Stimulated activated CD8-positive, alpha-beta memory T cell treated with anti-CD3 and anti-CD28 coated beads, Interleukin-7, amount 100 ng/mL, for 24 hours (primary cell): ENCODE data around the gene RPL35.

Experiments used
- DNase-seq: peaks from one replicate; pipeline ENCODE4 v3.0.0-alpha.2; 2020; ENCODE audit warnings: low read depth

Gene RPL35

DNA sequence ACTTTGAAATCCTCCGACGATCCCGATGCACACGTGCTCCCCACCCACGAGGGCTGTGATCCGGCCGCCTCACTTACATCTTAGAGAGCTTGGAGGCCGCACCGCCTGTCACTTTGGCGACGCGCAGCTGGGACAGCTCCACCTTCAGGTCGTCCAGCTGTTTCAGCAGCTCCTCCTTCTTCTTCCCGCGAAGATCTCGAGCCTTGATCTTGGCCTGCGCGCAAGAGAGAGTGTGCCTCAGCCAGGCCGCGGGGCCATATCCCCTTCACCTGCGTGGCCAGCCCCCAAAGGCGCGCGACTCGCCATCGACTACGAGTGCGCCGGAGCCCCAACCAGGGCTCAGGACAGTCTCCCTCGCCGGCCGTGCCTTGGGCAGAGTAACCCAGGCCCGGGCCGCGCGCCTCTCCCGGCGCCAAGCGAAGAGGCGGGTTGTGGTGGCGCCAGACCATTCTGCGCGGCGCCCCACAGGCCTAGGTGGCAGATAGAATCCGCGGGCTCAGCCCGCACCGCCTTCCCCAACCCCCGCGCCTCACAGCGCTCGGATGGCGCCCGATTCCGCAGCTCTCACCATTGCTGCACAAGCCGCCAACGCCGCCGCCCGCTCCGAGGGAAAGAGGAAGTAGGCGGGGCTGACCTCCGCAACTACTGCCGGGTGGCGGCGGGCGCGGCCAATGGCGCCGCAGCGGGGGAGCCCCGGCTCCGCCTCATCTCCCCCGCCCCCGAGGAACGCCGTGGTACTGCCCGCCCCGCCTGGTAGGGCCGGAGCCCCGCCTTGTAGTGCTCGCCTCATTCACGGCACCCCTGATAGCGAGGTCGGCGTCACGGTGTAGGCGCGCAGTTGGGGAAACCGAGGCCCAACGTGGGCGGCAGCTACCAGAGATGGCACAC is at the start of gene RPL35, which contains the start of gene ARPC5L:
Gene RPL35, minus strand, starts transcription at position 616 of the 888 bp plus-strand sequence. Its CDS starts 45 bp downstream, at position 571.
Gene ARPC5L, plus strand, starts transcription at position 789 of the 888 bp plus-strand sequence. CDS start 7,161 bp downstream, outside the sequence.
- DNase-seq, result peak; percentile 89

DNA sequence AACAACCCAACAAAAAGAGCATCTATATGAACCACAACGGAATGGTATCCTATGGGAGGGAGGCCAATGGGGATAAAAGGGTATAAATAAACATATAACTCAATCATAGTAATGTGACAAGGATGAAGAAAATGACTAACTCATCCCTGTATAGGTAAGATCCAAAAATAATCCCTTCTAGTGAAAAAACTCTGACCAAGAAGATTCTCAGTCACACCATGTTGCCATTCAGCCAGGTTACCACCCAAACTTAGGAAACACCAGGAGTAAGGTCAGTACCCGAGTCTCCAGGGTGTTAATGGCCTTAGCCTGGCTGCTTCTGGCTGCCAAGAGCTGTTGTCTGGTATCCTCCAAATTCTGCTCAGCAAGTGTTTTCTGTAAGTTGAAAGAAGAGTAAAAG is 46.3 kb upstream of the RPL35 start:
- no peak for DNase-seq

DNA sequence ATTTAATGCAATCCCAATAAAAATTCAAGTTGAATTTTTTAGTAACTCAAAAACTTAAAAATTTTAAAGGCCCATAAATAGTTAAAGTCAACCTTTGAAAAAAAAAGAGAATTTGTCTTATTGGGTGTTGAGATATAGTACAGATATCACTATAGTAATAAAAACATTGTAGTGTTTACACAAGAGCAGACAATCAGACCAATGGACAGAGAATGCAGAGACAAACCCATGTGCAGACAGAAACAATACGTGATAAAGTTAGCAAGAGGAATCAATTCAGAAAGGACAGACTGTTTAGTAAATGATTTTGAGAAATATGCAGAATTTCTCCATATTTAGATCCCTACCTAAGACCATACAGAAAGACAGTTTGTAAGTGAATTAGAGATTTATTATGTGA is 45.2 kb upstream of the RPL35 start:
- no peak for DNase-seq

DNA sequence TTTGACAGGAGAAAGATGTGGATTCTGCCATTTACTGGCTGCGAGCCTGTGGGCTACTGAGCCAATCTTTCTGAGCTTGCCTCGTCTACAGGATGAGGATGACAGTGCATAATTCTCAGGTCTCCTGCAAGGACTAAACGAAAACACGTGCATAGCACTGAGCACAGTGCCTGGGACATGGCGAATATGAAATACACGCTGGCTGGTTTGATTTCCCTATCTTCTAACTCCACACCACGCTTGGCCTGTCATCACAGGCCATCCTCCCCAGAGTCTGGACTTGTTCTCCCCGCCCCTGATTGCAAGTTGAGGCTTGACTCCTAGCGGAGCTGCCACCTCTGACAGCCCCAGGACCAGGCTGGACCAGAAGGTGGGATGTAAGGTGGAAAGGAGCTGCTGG is 38.1 kb upstream of the RPL35 start:
- DNase-seq, result no peak

DNA sequence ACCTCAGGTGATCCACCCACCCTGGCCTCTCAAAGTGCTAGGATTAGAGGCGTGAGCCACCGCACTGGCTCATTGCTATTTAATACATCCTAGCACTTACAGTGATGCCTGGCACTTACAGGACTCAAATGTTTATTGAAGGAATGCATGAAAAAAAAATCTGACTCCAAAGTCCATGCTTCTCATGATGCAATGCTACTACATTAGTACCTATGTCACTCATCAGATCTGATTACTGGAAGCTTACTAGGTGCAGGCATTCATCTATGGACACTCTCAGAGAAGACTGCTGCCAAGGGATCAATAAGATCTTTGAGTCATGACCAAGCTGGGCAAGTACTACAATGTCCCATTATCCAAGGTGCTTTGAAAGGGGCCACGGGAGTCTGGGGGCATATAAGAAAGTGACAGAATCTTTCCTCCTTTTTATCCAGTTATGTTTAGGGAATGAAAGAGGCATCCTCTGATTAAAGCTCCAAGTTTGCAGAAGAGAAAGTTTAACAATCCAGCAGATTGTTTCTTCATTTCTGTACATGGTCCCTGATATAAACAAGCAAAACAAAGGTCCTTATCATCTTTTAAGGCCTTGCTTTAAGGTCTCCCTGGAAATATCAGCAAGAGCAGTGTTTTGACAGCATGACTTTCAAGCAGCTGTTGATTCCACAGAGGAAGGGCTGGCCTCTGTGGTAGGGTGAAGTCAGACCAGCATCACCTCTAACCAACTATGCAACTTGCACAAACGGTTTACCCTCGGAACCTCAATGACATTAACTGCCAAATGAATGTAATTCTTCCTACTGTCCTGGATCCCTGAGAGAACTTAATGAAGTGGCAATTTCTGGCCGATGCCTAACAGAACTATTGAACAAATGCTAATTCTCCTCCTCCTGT is 36.1 kb upstream of the RPL35 start:
- no peak for DNase-seq

DNA sequence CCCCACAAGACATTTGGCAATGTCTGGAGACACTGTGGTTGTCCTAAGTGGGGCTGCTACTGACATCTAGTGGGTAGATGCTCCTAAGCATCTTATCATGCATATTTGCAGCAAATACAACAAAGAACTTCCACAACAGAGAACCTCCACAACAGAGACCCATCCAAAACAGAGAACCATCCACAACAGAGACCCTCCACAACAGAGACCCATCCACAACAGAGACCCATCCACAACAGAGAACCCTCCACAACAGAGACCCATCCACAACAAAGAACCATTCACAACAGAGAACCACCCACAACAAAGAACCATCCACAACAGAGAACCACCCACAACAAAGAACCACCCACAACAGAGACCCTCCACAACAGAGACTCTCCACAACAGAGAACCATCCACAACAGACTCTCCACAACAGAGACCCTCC is 33.0 kb upstream of the RPL35 start:
- DNase-seq, result no peak

DNA sequence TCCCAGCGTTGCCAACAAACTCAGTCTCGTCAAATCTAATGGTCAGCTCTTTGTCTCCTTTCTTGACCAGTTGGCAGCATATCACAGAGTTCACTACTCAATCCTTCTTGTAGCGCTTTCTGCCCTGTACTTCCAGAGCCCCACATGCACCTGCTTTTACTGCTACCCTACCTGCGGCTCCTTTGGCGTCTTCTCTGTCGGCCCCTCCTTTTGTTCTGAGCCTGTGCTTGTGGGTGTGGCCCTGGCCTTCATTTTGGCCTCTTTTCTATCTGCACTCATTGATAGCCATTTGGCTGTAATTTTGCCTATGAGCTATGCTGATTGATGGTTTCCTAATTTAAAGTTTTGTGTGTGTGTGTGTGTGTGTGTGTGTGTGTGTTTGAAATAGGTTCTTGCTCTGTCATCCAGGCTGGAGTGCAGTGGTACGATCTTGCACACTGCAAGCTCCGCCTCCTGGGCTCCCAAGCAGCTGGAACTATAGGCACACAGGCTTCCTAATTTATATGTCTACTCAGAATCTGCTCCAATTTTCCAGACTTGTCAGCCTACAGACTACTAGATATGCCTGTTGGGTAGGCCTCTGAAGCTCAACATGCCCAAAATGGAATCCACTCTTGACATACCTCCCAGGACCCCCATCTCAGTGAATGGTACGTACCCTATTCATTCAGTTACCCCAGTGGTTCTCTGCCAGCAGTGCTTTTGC is 32.4 kb upstream of the RPL35 start:
- DNase-seq, result no peak

DNA sequence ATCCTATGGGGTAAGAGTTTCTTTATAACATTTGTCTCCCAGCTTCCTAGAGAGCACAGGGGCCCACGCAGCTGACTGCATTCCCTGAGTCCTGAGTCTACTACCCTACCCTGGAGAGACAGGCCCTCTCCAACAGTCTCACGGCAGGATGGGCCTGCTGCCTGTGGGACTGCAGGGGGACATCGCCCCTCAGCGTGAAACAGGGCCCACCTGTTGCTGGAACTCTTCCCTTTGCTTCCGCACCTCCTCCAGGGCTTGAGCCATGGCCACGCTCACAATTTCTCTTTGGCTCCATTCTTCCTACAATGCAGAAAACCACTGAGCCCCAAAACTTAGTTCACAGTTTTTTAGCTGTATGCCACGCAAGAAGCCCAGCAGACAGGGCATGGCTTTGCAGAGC is 28.4 kb upstream of the RPL35 start:
- DNase-seq, result no peak

DNA sequence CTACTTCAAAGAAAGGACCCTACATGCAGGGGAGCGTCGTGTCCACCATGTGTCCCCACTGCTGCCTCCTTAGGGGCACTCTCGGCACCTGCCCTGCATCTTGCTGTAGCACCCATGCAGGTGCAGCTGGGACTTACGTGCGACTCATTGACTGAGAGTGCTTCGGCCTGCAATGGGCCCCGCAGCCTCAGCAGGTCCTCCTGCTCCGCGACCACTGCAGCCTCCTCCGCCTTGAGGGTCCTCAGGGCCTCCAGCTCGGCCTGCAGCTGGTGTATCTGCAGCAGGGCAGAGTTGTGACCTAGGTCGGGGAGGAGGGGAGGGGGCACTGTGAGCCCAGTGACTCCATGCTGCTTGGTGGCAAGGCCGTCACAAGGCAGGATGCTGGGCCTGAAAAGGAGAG is 27.2 kb upstream of the RPL35 start:
- DNase-seq, result no peak

DNA sequence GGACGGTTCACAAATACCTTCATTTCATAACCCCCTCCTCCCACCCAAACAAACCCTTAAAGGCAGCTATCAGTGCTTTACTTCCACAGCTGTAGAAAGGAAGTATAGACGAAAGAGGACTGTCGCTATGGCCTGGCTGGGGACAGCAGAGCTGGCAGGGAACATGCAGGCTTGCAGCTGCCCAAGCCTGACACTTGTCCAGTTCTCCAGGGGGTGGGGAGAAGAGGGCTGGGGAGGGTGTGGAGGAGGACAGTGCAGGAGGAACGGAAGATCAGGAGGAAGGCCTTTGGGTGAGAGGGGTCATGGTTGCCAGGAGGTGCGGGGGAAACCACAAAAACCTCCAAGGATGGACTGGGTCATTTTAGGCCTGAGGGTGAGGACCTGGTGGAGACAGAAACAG is 26.1 kb upstream of the RPL35 start:
- DNase-seq, result no peak

DNA sequence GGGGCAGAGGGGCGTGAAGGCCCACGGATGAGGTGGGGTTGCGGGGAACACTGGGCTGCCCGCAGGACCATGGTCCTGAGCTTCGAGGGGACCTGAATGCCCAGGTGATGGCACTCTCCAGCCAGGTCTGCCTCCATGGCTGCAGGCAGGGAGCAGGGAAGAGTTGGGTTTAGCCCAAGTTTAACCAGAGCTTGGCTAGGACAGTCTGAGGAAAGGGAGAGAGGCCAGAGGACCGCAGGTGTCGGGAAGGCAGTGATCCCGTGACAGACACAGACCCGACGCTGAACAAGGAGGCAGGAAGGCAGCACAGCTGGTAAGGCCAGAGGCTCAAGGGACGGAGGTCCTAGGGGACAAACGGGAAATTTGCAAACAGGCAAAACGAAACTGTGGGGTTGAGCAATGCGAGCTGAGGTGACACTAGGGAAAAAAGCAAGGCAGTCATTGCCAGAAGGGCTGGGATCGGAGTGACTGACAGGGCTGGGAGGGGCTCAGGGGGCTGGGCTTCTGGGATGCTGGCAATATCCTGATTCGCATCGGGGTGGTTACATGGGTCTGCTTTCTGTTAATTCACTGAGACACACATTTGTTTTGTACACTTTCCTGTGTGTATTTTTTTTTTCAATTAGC is 25.2 kb upstream of the RPL35 start:
- DNase-seq, result no peak

DNA sequence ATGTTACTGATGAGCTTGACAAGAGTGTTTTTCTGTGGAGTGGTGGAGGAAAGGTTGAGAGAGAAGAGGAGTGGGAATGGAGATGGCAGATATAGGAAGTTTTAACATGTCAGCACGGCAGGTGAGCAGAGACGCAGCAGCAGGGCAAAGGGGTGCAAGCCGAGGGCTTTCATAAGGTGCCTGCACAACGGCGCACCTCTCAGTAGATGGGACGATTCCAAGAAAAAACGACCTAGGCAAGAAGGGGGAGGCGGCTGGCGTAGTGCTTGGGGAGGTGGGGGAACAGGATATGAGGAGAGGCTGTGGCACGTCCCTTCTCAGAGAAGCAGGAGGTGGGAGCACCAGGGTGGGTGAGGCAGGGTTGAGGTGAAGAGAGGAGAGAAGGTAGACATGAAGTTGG is 24.7 kb upstream of the RPL35 start:
- no peak for DNase-seq

DNA sequence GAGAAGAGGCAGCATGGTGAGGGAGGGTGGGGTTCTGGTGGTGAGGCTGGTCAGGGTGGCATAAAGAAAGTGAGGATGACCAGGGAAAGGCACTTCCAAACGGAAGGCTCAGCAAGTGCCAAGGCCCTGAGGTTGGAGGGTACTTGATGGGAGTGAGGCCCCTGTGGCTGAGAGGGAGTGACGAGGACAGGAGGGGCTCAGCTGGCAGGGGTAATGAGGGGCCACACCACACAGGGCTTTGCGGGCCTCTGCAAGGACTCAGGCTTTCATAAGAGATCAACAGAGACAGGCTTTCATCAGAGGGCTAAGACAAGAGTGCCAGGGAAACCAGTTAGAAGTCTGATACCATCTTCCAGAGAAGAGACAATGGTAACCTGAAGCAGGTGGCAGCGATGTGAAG is 23.8 kb upstream of the RPL35 start:
- no peak for DNase-seq

DNA sequence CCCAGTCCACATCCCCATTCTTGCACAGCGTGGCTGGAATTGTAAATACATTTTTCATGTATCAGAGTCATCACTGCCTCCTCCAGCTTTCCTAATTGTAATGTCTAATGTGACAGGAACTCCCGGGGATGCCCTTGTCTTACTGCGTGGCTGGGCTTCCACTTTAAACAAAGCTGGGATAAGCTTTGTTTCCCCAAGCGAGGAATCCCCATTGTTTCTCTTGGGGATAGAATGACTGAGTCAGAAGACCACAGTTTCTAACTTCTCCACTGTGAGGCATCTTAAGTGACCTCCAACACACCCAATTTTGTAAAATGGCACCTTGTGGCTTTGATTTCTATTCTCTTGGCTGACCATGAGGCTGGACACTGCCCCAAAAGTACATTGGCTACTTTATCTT is 22.6 kb upstream of the RPL35 start:
- DNase-seq, result no peak

DNA sequence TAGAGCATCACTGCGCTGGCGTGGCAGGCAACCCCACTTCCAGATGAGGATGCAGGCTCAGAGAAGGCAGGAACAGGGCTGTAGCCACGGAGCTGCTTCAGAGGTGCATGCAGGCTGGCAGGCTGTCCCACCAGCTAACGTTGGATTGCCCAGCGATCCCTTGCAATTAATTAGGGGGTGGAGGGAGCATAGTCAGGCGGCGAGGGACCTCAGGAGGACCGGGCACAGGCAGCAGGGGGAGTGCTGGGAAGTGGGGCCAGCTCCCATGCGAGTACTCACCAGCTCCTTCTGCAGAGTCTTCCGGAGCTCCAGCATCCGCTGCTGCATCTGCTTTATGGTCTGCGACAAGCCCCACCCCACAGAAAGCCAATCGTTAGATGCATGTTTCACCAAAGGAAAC is 20.5 kb upstream of the RPL35 start:
- DNase-seq, result no peak

DNA sequence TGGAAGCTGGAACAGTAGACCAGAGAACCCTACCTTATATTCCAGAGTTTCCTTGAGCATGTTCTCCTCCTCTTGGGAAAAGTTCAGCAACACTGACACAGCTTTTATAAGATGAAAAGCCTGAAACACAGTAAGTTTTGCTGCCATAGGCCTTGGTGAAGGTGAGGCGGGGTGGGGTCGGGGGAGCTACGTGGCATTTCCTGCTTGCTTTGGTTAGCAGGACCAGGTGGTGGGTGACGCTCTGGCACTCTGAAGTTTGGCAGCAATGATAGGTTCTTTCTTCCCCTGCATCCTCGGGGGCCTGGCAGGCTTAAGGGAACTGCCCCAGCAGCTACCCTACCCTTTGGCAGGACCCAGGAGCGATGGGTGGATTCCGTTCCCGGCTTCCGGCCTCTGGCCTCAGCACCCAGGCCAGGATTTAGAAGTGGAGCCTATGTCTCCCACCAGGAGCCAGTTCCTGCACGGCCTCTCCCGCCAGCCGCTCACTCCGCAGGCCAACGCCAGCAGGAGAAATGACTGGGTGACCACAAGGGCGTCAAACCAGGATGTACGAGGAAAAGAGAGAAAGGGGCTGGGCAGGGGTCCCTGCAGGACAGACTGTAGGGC is 19.5 kb upstream of the RPL35 start:
- DNase-seq, result no peak

DNA sequence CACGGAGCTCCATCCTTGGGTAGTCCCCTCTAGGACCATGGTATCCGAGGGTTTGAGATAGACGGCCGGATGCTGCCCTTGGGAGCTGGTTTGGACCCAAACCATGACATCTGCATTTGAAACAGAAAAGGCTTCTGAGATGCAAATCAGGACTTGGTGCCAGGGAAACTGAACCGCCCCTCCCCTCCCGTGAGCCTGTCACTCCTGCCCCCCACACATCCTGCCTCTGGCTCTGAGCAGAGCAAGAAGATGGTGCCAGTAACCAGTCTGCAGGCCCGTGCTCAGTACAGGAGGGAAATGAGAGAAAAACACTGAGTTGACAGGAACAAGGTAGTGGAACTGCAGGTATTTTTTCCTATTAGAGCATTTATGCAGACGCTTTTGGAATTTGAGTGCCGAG is 18.7 kb upstream of the RPL35 start:
- no peak for DNase-seq

DNA sequence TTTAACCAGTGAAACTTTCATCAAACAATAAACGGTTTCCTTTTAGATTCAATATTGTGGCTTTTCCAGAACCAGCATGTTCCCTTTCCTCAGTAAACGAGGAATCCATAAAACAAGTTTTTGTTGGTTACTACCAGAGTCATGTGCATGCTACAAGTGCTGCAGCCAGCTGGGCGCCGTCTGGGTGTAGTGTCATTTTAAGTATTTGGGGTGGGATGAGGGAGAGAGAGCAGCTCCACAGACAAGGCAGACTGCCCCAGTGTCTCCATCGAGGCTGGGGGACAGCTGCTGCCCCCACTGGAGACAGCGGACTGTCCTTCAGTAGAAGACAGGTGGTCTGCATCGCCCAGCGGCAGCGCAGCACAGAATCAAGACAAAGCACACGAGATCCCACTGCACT is 17.5 kb upstream of the RPL35 start:
- no peak for DNase-seq

DNA sequence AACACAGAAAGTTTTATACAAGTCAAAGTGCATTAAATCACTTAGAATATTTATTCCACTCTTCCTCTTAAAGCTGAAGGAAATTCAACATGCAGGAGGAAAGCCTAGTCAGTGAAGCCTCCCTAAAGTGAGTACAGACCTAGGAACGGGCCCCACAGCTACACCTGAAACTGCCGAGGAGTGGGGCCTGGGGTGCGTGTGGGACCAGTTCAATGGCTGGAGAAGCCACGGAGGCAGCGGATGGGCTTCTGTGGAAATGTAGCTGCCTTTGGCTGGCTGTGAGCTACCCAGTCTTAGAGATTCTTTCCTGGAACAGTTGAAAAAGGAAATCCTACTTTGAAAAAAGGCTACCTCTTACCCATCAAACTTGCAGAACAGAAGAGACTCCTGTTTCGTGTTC is 16.8 kb upstream of the RPL35 start:
- no peak for DNase-seq

DNA sequence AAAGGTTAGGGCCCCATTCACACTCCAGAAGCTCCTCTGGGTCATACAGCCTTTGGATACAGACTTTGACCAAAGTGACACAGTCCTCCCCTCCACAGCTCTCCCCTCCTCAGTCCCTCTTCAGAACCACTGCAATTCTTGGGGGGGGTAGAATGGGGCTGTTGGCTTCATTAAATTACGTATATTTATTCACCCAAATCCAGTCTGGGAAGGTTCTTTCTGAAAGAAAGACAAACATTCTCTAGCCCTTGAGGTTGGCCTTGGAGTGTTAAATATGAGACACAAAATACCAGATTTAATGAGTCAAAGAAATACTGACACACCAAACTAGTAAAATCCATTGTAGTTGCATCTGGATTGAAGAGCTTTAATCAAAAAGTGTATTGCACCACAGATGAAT is 16.3 kb upstream of the RPL35 start:
- no peak for DNase-seq

DNA sequence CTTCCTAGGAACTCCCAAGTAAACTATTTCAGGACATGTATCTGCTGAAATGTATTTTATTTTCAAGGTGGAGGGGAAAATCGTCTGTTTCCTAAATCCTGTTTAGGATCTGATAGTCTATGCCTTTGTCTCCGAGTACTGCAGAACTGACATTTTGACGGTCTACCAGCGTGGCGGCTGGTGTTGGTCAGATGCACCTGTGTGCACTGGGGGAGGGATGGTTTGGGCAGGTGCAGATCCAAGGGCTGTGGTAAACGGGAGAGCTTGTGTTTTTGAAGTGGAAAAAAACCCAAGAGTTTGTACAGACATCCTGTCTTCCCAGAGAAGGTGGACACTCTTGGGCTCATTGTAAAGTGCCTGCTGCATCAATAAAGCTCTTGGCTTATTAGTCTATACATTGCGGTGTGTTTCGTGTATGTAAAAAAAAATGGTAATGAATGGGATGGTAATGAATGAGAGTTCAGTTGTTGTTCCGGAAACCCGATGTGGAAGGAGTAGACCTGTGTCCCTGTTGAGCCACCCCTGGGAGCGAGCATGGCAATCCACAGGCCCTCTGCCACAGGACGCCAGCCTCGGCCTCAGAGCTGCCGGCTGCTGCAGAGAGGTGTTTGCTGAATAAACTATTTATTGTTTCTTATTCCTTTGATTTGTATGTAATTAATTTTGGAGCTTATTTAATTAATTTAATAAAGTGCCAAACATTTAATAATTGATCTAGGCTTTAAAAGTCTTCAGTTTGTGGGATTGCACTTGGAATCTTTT is 15.4 kb upstream of the RPL35 start:
- DNase-seq, result no peak
